ENCODE data around the gene FSTL3.
A peak's percentile ranks its signal among the peaks of the same experiment; 100 is the strongest.
"Not testable (repeated sequence)": the region's sequence is repeated elsewhere in the genome, so short reads cannot be mapped to it uniquely, and the experiment has no call there.

Gene FSTL3

DNA sequence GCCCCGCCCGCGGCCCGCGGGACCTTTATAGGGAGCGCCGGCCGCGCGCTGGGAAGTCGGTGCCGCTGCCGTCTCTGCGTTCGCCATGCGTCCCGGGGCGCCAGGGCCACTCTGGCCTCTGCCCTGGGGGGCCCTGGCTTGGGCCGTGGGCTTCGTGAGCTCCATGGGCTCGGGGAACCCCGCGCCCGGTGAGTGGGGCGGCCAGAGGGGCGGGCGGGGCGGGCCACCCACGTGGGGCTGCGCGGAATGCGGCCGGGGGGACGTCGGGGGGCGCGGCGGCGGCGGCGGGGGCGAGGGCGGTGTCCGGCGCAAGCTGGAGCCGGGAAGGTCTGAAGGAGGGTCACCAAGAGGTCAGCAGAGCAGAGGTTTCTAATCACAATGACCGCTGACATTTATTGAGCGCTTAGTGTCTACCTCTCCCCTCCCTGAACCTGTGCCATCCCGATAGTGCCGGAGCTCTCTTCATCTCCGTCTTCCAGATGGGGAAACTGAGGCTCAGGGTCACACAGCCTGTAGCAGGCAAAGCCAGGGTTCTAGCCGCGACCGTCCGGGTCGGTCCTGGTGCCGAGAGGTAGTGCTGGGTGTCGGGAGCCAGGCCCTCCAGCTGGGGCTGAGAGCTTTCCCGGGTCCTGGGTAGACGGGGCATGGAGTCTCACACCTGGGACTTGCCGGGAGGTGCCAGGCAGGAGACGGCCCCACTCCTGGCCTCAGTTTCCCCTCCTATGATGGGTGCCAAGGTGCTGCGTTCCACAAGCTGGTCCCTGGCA lies at the start of gene FSTL3:
TSS of gene FSTL3 (plus strand) at position 54 of the 767 bp plus-strand sequence. CDS start at position 86, 32 bp downstream.
- no peak for DNase-seq

DNA sequence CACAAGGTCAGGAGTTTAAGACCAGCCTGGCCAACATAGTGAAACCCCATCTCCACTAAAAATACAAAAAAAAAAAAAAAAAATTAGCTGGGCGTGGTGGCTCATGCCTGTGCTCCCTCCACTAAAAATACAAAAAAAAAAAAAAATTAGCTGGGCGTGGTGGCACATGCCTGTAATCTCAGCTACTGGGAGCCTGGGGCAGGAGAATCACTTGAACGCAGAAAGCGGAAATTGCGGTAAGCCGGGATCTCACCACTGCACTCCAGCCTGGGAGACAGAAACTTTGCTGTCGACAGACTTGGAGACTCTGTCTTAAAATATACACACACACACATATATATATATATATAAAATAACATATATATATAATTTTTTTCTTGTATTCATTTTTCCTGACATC lies 49.6 kb upstream of the FSTL3 start:
- not testable (repeated sequence) for DNase-seq

DNA sequence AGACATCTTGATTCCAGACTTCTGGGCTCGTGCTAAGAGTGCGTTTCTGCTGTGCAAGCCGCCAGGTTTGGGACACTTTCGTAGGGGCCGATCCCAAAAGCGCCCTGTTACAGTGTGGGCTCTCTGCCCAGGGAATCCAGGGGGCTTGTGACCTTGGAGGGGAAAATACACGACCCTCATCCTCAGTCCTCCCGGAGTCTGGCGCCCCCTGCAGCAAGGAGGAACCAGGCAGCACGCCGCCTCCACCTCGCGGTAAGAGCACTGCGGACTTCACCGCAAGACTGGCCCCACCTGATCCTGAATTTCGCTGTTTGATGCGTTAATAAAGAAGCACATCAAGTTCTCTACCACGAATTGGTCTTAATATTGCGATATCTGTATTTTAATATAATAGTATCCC lies 48.0 kb upstream of the FSTL3 start:
- DNase-seq, result no peak

DNA sequence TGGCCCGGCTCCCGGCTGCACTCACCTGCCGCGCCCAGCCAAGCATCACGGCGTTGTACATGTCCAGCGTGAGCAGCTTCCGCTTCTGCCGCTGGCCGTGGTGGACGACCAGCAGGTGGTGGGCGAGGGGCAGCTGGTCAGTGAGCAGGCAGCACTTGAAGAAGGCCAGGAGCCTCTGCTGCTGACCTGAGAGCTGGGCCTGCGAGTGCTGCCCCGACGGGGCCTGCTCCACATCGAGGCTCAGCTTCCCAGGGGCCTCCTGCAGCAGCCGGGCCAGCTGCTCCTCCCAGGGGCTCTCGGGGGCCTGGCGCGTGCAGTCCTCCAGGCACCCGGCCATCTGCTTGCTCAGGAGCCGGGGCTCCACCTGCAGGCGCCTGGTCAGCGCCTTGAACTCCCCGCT lies 46.7 kb upstream of the FSTL3 start:
- not testable (repeated sequence) for DNase-seq

DNA sequence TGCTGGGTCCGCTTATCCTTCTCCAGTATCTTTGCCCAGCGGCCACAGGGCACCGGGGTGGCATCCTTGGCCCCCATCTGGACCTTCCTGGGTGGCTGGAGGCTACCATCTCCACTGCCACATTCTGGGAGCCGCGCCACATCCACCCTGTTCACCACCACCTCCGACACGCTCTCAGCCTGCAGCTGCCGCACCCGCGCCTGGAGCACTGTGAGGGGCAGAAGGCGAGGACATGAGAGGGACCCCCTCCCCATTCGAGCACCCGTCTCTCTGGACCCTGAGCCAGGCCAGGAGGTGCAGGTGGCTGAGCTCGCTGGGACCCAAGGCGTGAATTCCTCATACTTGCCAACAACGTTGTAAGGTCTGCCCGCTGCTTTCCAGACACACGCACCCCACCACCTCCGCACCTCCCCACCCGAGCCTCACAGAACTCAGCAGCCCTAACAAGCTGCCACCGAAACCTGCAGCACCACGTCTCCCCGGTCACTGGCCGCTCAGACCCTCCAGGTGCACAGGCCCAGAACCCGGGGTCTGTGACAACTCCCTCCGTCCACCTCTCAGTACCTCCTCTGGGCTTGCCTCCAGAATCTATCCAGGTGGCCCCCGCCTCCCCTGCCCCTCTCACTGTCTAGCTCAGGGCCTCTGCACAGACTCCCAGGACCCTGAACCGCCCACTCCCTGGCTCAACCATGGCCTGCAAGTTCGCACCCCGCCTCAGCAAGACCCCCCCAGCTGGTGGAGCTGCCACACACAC lies 46.1 kb upstream of the FSTL3 start:
- DNase-seq, result no peak

DNA sequence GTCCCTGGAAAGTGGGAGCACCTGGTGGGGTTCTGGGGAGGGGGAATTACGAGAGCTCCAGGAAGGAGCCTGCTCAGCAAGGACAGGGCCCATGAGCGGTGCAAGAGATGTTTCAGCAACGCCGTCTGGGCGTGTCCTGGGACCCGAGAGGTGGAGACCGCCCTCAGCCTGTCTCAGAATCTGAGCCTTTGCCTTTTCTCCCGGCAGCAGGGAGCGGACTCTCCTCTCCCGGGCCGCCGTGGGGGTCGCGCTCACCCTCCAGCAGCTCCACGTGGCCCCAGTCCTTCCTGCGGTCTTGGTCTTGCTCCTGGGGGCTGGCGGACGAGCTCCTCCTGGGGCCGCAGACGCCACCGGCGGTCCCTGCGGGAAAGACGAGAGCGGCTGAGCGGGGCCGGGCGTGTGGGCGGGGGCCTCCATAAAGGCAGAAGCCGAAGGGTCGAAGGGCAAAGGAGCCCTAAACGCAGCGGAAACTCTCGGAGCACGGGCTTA lies 43.6 kb upstream of the FSTL3 start:
- DNase-seq, result no peak

DNA sequence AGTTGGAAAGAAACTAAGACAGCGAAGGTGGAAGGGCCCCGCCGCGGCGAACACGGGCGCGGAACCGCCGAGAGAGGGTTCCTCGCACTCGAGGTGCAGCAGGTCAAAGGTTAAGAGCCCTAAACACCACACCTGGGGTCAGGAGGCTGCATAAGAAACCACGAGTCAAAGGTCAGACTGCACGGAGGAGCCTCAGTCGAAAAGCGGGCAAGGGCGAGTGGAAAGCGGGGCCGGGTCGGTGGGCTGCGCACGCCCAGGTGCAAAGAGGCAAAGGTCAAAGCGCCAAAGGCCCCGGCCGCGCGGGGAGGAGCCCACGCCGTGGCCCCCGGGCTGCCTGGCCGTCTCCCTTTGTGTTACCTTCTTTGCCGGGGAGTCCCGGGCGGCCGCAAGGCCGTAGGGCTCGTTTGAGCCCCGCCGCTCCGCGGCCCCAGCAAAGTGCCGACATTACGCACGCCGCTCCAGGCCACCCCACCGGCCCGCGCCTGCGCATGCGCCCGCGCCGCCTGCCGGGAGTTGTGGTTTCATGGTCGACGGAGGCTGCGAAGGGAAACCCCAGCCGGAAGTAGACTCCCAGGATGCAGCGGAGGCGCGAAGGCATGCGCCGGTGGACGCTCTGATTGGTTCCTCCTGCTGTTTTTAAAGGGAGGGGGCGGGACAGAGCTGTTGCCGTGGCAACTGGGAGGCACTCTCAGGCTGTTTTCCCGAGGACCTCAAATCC lies 43.0 kb upstream of the FSTL3 start, which contains the start of gene POLRMT:
TSS of gene POLRMT (minus strand) at position 470 of the 718 bp plus-strand sequence. CDS start at position 445, 25 bp downstream.
- DNase-seq, result peak; percentile 91 to 96

DNA sequence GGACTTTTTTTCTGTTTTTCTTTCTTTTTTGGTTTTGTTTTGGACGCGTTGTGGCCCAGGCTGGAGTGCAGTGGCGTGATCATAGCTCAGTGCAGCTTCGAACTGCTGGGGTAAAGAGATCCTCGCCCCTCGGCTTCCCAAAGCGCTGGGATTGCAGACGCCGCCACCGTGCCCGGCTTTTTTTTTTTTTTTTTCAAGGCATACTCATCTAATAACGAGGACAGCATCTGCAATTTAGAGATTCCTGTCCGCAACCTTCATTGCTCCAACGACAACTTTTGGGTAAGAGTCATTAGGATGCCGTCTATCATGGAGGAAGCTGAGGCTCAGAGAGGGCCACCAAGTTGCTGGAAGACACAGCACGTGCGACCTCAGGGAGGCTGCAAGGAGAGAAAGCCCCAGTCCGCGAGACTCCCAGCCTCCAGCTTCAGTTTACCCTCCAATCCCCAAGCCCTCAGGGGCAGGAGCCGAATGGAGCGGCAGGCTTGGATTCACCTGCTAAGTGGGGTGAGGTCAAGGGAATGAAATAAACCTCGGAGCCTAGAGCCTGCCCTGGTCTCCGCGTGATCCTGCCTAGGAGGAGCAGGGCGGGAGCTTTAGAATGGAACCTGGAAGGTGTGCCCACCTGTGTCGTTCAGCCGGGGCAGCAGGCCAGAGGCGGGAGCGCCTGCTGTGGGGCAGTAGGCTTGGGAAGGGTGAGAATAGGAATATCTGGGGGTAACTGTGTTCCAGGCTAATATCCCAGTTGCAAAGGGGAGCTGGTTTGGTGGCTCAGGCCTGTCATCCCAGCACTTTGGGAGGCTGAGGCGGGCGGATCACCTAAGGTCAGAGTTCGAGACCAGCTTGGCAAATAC lies 42.2 kb upstream of the FSTL3 start:
- DNase-seq, result no peak

DNA sequence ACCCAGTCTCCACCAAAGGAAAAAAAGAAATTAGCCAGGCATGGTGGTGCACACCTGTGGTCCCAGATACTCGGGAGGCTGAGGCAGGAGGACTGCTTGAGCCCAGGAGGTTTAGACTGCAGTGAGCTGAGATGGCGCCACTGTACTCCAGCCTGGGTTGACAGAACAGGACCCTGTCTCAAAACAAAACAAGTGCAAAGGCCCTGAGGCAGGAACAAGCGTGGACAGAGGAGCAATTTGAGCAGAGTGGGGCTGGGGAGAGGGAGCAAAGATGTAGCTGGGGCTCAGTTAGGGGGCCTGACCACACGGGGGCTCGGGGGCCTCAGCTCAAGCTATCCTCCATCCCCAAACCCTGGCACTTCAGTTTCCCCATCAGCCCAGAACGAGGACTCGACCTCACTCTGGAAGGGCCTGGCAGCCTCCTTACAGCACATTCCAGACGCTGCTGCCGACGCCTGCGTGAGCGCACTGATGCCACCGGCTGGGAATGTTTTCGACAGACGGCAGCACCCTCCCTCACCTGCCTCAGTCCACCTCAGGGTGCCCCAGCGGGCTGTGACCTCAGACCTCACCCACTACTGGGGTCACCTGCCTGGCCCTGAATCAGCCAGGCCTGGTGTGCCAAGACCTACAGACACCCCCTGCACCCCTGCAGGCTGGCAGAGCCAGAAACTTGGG lies 41.1 kb upstream of the FSTL3 start:
- no peak for DNase-seq

DNA sequence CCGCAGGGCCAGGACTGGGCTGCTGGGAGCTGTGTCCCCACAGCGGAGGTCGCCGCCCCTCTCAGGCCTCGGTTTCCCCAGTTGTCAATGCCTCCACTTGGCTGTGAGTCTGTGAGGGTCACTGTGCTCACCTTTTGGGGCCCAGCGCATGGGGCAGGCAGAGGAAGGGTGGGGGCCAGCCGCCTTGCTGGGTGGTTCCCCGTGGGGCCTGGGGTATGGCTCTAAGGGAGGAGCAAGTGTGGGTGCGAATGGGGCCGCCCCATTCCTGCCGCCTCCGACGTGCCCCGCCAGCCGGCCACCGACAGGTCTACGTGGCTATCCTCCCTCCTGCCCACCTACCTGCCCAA lies 37.3 kb upstream of the FSTL3 start:
- DNase-seq, result no peak

DNA sequence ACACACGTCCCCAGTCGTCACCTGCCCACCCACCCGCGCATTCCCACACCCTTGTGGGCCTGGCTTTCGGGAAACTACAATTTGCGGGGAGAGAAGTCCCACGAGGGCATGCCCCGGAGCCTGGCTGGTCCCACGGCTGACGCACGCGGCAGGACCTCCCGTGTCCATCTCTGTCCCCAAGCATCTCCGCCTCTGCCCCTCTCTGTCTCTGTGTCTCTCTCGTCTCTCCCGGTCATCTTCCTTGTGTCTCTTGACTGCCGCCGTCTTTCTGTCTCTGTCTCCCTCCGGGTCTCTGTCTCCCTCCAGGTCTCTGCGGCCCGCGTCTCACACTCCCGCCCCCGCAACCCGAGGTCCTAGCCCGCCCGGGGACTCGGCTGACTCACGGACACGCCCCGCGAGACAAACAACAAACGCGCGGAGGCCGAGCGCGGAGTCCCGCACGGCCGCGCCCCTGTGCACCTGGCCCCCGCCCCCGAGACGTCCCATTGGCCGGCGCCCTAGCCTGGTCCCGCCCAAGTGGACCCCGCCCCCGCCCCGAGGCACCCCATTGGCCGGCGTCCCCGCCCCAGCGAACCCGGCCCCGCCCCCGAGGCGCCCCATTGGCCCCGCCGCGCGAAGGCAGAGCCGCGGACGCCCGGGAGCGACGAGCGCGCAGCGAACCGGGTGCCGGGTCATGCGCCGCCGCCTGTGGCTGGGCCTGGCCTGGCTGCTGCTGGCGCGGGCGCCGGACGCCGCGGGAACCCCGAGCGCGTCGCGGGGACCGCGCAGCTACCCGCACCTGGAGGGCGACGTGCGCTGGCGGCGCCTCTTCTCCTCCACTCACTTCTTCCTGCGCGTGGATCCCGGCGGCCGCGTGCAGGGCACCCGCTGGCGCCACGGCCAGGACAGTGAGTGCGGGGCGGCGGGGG lies 36.7 kb upstream of the FSTL3 start, which contains the start of gene FGF22:
TSS of gene FGF22 (plus strand) at position 627 of the 908 bp plus-strand sequence. CDS start at position 674, 47 bp downstream.
- DNase-seq, result peak; percentile 66 to 91

DNA sequence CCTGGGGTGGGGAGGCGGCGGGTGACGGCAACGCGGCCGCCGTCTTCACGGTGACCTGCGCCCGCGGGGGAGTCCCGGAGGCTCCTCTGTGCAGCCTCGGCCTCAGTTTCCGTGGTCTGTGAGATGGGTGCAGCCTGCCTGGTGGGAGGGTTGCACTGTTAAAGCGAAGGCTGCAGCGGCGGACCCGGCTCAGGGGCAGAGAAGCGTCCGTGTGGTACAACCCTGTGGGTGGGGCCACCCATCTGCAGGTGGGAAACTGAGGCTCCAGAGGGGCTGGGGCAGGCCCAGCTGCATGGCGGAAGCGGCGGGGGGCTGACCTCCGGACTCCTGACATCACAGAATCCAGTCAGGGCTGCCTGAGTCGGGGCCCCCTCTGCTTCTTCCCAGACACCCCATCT lies 36.0 kb upstream of the FSTL3 start:
- DNase-seq, result no peak

DNA sequence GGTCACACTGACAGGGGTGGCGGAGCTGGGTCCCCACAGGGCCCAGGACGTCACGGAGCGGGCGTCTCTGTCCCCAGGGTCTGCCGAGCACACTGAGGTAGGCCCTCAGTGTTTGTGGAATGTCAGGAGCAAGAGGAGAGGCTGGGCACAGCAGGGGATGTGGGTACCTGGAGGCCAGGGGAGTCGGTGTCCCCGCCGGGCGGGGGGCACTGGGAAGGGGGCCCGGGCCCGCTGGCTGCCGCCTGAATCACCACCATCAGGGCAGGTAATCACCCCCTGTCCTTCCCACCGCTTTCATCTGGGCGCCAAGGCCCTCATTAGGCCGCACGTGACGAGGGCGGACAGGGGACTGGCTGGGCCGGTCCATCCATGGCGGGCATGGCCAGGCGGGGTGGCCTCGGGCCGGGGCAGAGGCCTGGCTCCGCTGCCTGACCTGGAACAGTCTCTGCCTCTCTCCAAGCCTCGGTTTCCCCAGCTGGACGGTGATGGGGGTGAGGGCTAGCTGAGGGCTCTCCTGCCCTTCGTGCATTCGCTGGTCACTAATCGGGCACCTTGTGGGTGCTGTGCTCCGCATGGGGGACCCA lies 35.5 kb upstream of the FSTL3 start:
- no peak for DNase-seq

DNA sequence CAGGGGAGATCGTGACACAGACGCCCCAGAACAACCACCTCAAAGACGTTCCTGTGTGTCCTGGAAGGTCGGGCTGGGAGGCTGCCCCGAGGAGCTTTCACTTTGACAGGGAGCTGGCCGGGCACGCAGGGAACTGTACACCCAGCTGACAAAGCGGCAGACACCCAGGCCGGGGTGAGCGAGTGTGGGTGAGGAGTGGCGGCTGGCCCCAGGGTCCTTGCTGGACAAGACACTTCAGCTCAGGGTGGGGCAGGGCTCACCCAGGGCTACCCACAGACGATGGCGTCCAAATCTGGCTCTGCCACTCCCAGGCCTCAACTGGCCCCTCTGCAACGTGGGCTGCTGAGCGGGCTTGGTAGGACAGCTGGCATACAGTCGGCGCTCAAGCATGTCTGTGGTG lies 34.5 kb upstream of the FSTL3 start:
- DNase-seq, result no peak

DNA sequence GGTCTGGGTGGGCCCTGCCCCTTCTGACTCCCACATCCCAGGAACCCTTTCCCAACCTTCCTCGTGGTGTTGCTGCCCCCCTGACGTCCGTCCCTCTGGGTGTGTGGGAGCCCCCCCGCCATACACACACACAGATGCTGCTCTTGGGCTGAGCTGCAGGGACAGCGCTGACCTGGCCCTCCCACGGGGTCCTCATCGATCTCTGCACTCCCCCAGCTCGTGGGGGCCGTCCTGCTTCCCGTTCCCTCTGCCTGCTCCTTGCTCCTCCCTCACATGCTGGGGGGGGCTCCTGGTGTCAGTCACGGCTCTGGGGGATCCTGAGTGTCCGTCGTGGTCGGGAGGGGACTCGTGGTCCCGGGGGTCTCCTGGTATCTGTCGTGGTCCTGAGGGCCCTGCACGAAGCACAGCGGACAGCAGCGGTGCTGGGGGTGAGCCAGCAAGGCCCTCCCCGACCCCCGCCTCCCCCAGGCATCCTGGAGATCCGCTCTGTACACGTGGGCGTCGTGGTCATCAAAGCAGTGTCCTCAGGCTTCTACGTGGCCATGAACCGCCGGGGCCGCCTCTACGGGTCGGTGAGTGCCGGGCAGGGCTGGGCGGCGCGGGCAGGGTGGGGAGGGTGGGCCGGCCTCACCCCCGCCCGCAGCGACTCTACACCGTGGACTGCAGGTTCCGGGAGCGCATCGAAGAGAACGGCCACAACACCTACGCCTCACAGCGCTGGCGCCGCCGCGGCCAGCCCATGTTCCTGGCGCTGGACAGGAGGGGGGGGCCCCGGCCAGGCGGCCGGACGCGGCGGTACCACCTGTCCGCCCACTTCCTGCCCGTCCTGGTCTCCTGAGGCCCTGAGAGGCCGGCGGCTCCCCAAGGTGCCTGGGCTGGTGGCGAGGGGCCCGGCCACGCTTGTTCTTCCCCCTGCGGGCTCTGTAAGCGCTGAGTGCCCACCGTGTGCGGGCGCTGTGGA lies 33.1 kb upstream of the FSTL3 start:
- no peak for DNase-seq

DNA sequence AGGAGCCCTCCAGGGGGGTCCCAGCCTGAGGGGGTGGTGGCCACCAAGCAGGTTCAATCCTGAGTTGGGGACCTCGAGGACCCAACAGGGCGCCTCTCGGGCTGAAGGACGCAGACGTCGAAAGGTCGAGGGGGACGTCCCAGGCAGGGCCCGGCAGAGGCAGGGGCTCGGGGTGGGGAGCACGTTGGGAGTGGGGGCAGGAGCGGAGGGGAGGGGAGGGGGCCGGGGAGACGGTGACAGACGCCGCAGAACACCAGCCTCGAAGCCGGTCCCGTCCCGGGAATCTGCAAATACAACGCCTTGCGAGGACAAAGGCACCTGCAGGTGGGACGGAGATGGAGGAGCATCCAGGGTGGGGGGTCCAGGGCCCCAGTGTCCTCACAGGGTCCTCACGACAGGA lies 32.5 kb upstream of the FSTL3 start:
- no peak for DNase-seq

DNA sequence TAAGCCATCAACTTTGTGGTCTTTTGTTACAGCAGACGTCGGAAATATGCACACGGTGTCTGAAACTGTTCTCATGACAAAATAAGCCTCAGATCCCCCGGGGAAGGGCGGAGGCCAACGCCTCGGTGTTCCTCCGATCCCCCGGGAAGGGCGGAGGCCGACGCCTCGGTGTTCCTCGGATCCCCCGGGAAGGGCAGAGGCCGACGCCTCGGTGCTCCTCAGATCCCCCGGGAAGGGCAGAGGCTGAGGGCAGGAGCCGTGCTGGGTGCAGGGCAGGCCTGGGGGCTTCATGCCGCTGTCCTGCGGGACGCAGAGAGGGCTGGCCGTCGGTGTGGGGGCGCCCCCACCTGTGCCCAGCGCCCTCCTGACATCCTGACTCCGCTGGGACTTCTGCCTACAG lies 31.8 kb upstream of the FSTL3 start:
- no peak for DNase-seq

DNA sequence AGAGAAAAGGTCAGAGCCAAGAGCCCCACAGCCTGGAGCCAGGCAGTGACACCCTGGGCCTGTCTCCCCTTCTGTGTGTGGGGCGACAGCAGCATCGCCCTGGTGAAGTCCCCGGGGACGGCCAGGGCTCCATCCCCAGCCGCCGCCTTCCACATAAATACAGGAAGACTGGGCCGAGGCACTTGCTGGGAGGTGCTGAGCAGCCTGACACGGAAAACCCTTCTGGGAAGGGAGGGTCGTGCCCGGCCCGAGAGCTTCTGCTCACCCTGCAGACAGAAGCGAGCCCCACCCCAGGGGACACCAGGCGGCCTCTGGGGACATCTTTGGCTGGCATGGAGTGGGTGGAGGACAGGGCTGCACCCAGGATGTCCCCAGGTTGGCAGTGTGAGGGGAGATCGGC lies 31.4 kb upstream of the FSTL3 start:
- DNase-seq, result no peak
